ENCODE measurements around the gene CD200R1. TPM values are rescaled to one million over a fixed set of nuclear protein-coding genes. Genes with fewer than 3 reads are reported as not detected.

Gene CD200R1
- polyA plus RNA-seq, 1 experiment, result not detected

GRCh38 chr3:112897791-112898190 lies 77.1 kb downstream of the CD200R1 start:
- H3K27me3 ChIP-seq (ENCODE audit: control insufficient read depth, insufficient read depth, low read length), result peaks cover 1% of the 10 kb centered on the region; the same call in 1 of the 2 replicates
- DNase-seq (ENCODE audit: low read depth), result no peak
- ChIA-PET POLR2A (no interaction called here), CTCF (interaction anchor here (1.3 to 1.5 kb wide), 2 partner anchors 9 to 14 kb away, joined by 3 read pairs; no protein-coding TSS in a partner anchor)
- no peaks in the 10 kb centered on the region for H3K36me3 ChIP-seq (ENCODE audit: control insufficient read depth, insufficient read depth, low read length)
- no peak overlapping the region for H3K4me3 ChIP-seq (ENCODE audit: low read depth, low read length)
- no peak for TF ChIP-seq CTCF (IDR thresholded peaks at IDR 0.05; ENCODE audit: insufficient read depth, low read depth, low read length)

GRCh38 chr3:112894258-112894657 lies 80.6 kb downstream of the CD200R1 start:
- CTCF ChIA-PET, result interaction anchor here (0.7 kb wide), 1 partner anchor 16 kb away, joined by 4 read pairs; no protein-coding TSS in a partner anchor
- H3K4me3 ChIP-seq (ENCODE audit: low read depth, low read length), result no peak overlapping the region
- H3K27me3 ChIP-seq (ENCODE audit: control insufficient read depth, insufficient read depth, low read length), result no peaks in the 10 kb centered on the region
- POLR2A ChIA-PET, result no interaction called here
- TF ChIP-seq CTCF (IDR thresholded peaks at IDR 0.05; ENCODE audit: insufficient read depth, low read depth, low read length), result no peak
- DNase-seq (ENCODE audit: low read depth), result no peak
- no peaks in the 10 kb centered on the region for H3K36me3 ChIP-seq (ENCODE audit: control insufficient read depth, insufficient read depth, low read length)

GRCh38 chr3:112889357-112889756 lies 85.5 kb downstream of the CD200R1 start:
- H3K36me3 ChIP-seq (ENCODE audit: control insufficient read depth, insufficient read depth, low read length), result no peaks in the 10 kb centered on the region
- no peak for DNase-seq (ENCODE audit: low read depth)
- H3K4me3 ChIP-seq (ENCODE audit: low read depth, low read length), result no peak overlapping the region
- no peak for TF ChIP-seq CTCF (IDR thresholded peaks at IDR 0.05; ENCODE audit: insufficient read depth, low read depth, low read length)
- CTCF ChIA-PET, result no interaction called here
- POLR2A ChIA-PET, result no interaction called here
- H3K27me3 ChIP-seq (ENCODE audit: control insufficient read depth, insufficient read depth, low read length), result 0 out of 2 replicates have a peak, but pooled peaks cover 2% of the 10 kb centered on the region

- no peak for DNase-seq (ENCODE audit: low read depth)
Observed at GRCh38 chr3:112888381-112889085, 86.4 kb downstream of the CD200R1 start.

More at GRCh38 chr3:112888381-112889085, 86.4 kb downstream of the CD200R1 start:
- POLR2A ChIA-PET, result interaction anchor here (0.6 kb wide), 1 partner anchor 9 kb away, joined by 3 read pairs; no protein-coding TSS in a partner anchor
- H3K4me3 ChIP-seq (ENCODE audit: low read depth, low read length), result no peak overlapping the region
- CTCF ChIA-PET, result interaction anchor here (0.7 kb wide), 1 partner anchor 246 kb away, joined by 3 read pairs; no protein-coding TSS in a partner anchor
- TF ChIP-seq CTCF (IDR thresholded peaks at IDR 0.05; ENCODE audit: insufficient read depth, low read depth, low read length), result no peak
- no peaks in the 10 kb centered on the region for H3K36me3 ChIP-seq (ENCODE audit: control insufficient read depth, insufficient read depth, low read length)
- H3K27me3 ChIP-seq (ENCODE audit: control insufficient read depth, insufficient read depth, low read length), result 0 out of 2 replicates have a peak, but pooled peaks cover 2% of the 10 kb centered on the region
